HEK293 (cell line): ENCODE data around the gene VSTM2B.

Experiments
- HOXA7 ChIP-seq: sonication (generic); formaldehyde crosslinking; IDR thresholded peaks from 2 replicates; pipeline ENCODE4 v1.8.1; 2022; ENCODE audit warnings: missing genetic modification reagents, borderline replicate concordance
- KLF16 ChIP-seq: fragments of 450-650 bp; formaldehyde crosslinking; IDR thresholded peaks from 2 replicates; pipeline ENCODE4 v1.5.1; 2017; ENCODE audit warnings: missing biosample characterization, missing genetic modification characterization
- MZF1 ChIP-seq: fragments of 450-650 bp; formaldehyde crosslinking; IDR thresholded peaks from 2 replicates; pipeline ENCODE4 v1.5.1; 2017; ENCODE audit warnings: missing biosample characterization, missing genetic modification characterization, borderline replicate concordance
- TCF7L2 ChIP-seq: IDR thresholded peaks from 2 replicates; pipeline ENCODE4 v1.6.1; 2011; ENCODE audit warnings: low read depth, mild to moderate bottlenecking, inconsistent platforms, low read length, moderate library complexity, borderline replicate concordance
- ZBTB1 ChIP-seq: fragments of 450-650 bp; formaldehyde crosslinking; IDR thresholded peaks from 2 replicates; pipeline ENCODE4 v1.5.1; 2016; ENCODE audit warnings: missing biosample characterization, missing genetic modification characterization
- ZNF112 ChIP-seq: fragments of 450-650 bp; formaldehyde crosslinking; IDR thresholded peaks from 2 replicates; pipeline ENCODE4 v1.5.0; 2017; ENCODE audit warnings: missing biosample characterization, missing genetic modification characterization
- ZNF248 ChIP-seq: fragments of 450-650 bp; formaldehyde crosslinking; IDR thresholded peaks from 2 replicates; pipeline ENCODE4 v1.5.1; 2017; ENCODE audit warnings: missing biosample characterization, missing genetic modification characterization
- ZNF354C ChIP-seq: fragments of 450-650 bp; formaldehyde crosslinking; IDR thresholded peaks from 2 replicates; pipeline ENCODE4 v1.5.1; 2016; ENCODE audit warnings: missing biosample characterization, missing genetic modification characterization, low read depth, borderline replicate concordance
- ZNF513 ChIP-seq: fragments of 450-650 bp; IDR thresholded peaks from 2 replicates; pipeline ENCODE4 v1.5.1; 2018; ENCODE audit warnings: missing biosample characterization, missing genetic modification characterization
- ZNF585B ChIP-seq: fragments of 450-650 bp; formaldehyde crosslinking; IDR thresholded peaks from 2 replicates; pipeline ENCODE4 v1.5.1; 2016; ENCODE audit warnings: missing biosample characterization, missing genetic modification characterization
- ZNF621 ChIP-seq: fragments of 450-650 bp; formaldehyde crosslinking; IDR thresholded peaks from 2 replicates; pipeline ENCODE4 v1.5.1; 2017; ENCODE audit warnings: missing biosample characterization, missing genetic modification characterization
- TF ChIP-seq, protein P1 (sequence below): fragments of 450-650 bp; formaldehyde crosslinking; IDR thresholded peaks from 2 replicates; pipeline ENCODE4 v1.5.1; 2016; ENCODE audit warnings: missing biosample characterization, missing genetic modification characterization

DNA sequence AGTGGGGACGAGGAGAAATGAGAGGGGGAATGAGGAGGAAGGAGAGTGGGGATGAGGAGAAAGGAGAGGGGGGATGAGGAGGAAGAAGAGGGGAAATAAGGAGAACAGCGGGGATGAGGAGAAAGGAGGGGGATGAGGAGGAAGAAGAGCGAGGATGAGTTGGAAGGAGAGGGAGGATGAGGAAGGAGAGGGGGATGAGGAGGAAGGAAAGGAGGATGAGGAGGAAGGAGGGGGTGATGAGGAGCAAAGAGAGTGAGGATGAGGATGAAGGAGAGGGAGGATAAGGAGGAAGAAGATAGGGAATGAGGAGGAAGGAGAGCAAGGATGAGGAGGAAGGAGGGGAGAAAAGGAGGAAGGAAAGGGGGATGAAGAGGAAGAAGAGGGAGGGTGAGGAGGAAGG is 14.0 kb upstream of the VSTM2B start:
- TF ChIP-seq ZNF248 (tag by site-specific recombination) (peak; percentile 46; the same call in 1 of the 2 replicates), ZNF513 (tag by site-specific recombination) (peak; percentile 96), ZNF585B (tag by site-specific recombination) (no peak), ZBTB1 (tag by site-specific recombination) (no peak), ZNF112 (no peak), TCF7L2 (no peak), HOXA7 (no peak), KLF16 (no peak), ZNF621 (tag by site-specific recombination) (peak; percentile 71; the same call in 1 of the 2 replicates), MZF1 (no peak), ZNF354C (tag by site-specific recombination) (no peak)
- TF ChIP-seq, protein P1, sequence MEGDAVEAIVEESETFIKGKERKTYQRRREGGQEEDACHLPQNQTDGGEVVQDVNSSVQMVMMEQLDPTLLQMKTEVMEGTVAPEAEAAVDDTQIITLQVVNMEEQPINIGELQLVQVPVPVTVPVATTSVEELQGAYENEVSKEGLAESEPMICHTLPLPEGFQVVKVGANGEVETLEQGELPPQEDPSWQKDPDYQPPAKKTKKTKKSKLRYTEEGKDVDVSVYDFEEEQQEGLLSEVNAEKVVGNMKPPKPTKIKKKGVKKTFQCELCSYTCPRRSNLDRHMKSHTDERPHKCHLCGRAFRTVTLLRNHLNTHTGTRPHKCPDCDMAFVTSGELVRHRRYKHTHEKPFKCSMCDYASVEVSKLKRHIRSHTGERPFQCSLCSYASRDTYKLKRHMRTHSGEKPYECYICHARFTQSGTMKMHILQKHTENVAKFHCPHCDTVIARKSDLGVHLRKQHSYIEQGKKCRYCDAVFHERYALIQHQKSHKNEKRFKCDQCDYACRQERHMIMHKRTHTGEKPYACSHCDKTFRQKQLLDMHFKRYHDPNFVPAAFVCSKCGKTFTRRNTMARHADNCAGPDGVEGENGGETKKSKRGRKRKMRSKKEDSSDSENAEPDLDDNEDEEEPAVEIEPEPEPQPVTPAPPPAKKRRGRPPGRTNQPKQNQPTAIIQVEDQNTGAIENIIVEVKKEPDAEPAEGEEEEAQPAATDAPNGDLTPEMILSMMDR (tag by site-specific recombination), result no peak
